Measurements from ENCODE around the gene CLIP1.

- TF ChIP-seq CTCF (IDR thresholded peaks at IDR 0.05) (no peak), POLR2A (IDR thresholded peaks at IDR 0.05) (no peak)
Observed at GRCh38 chr12:122346054-122346453, 76.4 kb downstream of the CLIP1 start.
